ENCODE data around the gene SAMD4A. TPM values are rescaled to one million over a fixed set of nuclear protein-coding genes. Genes with fewer than 3 reads are reported as not detected.

SAMD4A gene
- total and polyA plus RNA-seq, 11 donors, result 45.0 to 247 (median 138) TPM

DNA sequence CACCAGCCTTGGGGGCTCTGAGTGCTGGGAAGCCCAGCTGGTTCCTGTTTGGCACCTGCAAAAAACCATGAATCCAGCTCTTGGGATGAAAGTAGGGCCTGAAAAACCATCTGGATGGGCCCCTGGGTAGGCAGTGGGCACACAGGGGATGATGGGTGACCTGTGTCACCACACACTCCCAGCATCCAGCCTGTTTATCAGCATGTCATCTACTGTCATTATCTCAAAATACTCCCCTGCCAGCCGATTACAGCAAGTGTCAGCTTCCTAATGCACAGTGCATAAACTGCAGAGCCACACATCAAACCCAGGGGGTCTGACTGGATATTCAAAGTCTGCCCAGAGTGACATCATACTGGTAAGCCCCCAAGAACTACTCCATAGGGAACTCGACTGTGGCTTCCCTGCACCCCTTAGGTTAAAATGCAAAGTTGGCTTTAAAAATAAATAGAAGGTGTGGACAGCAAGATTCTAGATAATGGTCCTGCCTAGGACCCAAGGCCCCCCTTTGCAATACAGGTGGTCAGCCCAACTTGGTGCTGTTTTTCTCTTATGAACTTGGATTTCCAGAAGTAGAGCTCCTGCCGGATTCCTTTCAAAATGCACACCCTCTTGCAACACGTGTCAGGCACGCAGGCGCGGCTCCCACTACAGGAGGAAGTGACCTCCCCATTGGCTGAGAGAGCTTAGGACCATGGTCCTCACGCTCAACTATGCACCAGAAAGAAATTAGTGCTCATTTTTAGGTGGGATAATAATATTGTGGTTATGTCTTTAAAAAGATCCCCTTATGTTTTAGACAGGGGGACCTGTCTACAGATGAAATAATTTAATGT is 241.6 kb downstream of the SAMD4A start:
- H3K27ac ChIP-seq, result no peak overlapping the region
- ATAC-seq (no peak), DNase-seq (no peak)
- H3K36me3 ChIP-seq, result no peaks in the 10 kb centered on the region
- intact Hi-C loops (cut with DNase I), result loop anchor here in 6 of 10 donors (5.0 to 10.0 kb wide), 5 partner anchors 84 to 356 kb away; partner anchors contain the start of genes SAMD4A (in 2 of the 6) and GCH1 (in 1 of the 6)
- no peak for TF ChIP-seq POLR2A (IDR thresholded peaks at IDR 0.05)
- TF ChIP-seq, protein P1, sequence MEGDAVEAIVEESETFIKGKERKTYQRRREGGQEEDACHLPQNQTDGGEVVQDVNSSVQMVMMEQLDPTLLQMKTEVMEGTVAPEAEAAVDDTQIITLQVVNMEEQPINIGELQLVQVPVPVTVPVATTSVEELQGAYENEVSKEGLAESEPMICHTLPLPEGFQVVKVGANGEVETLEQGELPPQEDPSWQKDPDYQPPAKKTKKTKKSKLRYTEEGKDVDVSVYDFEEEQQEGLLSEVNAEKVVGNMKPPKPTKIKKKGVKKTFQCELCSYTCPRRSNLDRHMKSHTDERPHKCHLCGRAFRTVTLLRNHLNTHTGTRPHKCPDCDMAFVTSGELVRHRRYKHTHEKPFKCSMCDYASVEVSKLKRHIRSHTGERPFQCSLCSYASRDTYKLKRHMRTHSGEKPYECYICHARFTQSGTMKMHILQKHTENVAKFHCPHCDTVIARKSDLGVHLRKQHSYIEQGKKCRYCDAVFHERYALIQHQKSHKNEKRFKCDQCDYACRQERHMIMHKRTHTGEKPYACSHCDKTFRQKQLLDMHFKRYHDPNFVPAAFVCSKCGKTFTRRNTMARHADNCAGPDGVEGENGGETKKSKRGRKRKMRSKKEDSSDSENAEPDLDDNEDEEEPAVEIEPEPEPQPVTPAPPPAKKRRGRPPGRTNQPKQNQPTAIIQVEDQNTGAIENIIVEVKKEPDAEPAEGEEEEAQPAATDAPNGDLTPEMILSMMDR (IDR thresholded peaks at IDR 0.05), result no peak
- peaks cover 0 to 11% (median 4%) of the 10 kb centered on the region in 12 donors for H3K4me1 ChIP-seq
- WGBS, 4 donors, result 66 to 74% (median 70%) methylated on average over 8 of the region's 8 CpGs
- H3K27me3 ChIP-seq, result peaks cover 0 to 2% (median 0%) of the 10 kb centered on the region in 9 donors
- no peaks in the 10 kb centered on the region for H3K9me3 ChIP-seq
- no peak overlapping the region for H3K4me3 ChIP-seq

GRCh38 chr14:54809767-54810166 is 242.8 kb downstream of the SAMD4A start:
- H3K4me1 ChIP-seq, result peaks cover 0 to 11% (median 4%) of the 10 kb centered on the region in 12 donors
- H3K4me3 ChIP-seq, result no peak overlapping the region
- H3K27me3 ChIP-seq, result peaks cover 0 to 2% (median 0%) of the 10 kb centered on the region in 9 donors
- DNase-seq (no peak), ATAC-seq (no peak)
- TF ChIP-seq, protein P1 (IDR thresholded peaks at IDR 0.05), result no peak
- TF ChIP-seq POLR2A (IDR thresholded peaks at IDR 0.05), result no peak
- no peaks in the 10 kb centered on the region for H3K9me3 ChIP-seq
- 92 to 96% (median 93%) methylated on average over 8 of the region's 8 CpGs for WGBS, 4 donors
- intact Hi-C loops (cut with DNase I), result loop anchor here in 7 of 10 donors (5.0 to 10.0 kb wide), 5 partner anchors 83 to 355 kb away; partner anchors contain the start of genes GCH1 (in 2 of the 7) and SAMD4A (in 2 of the 7)
- H3K27ac ChIP-seq, result no peak overlapping the region
- H3K36me3 ChIP-seq, result no peaks in the 10 kb centered on the region

DNA sequence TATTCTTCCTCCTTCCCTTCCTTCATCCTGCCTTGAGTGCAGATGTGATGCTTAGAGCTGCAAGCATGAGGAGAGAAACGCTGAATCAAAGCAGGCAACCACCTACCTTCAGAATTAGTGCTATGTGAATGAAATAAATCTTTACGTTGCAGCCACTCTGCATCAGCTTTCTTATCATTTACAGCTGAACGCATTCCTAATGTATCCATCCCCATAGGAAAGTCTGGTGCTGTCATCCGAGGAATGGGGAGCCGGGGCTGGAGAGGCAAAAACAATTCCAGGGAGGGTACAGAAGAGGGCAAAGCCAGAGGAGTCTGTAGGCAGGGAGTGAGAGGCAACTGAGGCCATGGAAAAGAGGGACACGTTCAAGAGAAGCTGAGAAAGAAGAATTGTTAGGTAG is 245.7 kb downstream of the SAMD4A start:
- 64 to 71% (median 67%) methylated on average over 6 of the region's 6 CpGs for WGBS, 4 donors
- TF ChIP-seq POLR2A (IDR thresholded peaks at IDR 0.05), result no peak
- TF ChIP-seq, protein P1 (IDR thresholded peaks at IDR 0.05), result no peak
- DNase-seq, result no peak

DNA sequence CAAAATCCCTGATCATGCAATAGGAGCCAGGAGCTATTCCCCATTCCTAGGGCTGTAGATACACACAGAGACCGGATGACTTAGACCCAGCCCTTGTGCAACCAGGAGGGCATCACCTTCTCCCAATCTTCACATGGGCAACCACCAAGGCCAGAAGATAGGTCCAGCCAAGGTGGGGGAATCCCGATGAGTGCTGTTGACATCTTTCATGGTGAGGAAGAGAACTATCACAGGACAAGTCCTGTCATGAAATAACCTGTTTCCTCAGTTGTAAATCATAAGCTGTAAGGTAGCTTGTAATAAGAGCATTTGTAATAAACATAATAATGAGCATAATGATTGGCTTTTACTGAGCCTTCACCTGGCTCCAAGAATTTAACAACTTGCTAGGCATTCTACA is 246.2 kb downstream of the SAMD4A start:
- no peak overlapping the region for H3K4me3 ChIP-seq
- H3K27me3 ChIP-seq, result peaks cover 0 to 2% (median 0%) of the 10 kb centered on the region in 9 donors
- intact Hi-C loops (cut with DNase I), result loop anchor here in 1 of 10 donors (5.0 kb wide), 1 partner anchor 89 kb away; the partner anchor contains the start of gene GCH1
- H3K4me1 ChIP-seq, result no peaks in the 10 kb centered on the region
- ATAC-seq, result no peak
- DNase-seq, result no peak
- H3K9me3 ChIP-seq, result no peaks in the 10 kb centered on the region
- TF ChIP-seq, protein P1 (IDR thresholded peaks at IDR 0.05), result no peak
- TF ChIP-seq POLR2A (IDR thresholded peaks at IDR 0.05), result no peak
- WGBS, 4 donors, result 92 to 95% (median 93%) methylated on average over 2 of the region's 2 CpGs
- H3K36me3 ChIP-seq, result no peaks in the 10 kb centered on the region
- no peak overlapping the region for H3K27ac ChIP-seq

More for the DNA sequence above, 245.7 kb downstream of the SAMD4A start:
- no peak for ATAC-seq
- H3K27me3 ChIP-seq, result peaks cover 0 to 2% (median 0%) of the 10 kb centered on the region in 9 donors
- no peak overlapping the region for H3K27ac ChIP-seq
- no peaks in the 10 kb centered on the region for H3K36me3 ChIP-seq
- H3K9me3 ChIP-seq, result no peaks in the 10 kb centered on the region
- no peak overlapping the region for H3K4me3 ChIP-seq
- intact Hi-C loops (cut with DNase I), result loop anchor here in 1 of 10 donors (5.0 kb wide), 1 partner anchor 90 kb away; the partner anchor contains the start of gene GCH1
- no peaks in the 10 kb centered on the region for H3K4me1 ChIP-seq
